ENCODE measurements around the gene ATP5MK.
"Not testable (repeated sequence)": the region's sequence is repeated elsewhere in the genome, so short reads cannot be mapped to it uniquely, and the experiment has no call there.

Gene ATP5MK

DNA sequence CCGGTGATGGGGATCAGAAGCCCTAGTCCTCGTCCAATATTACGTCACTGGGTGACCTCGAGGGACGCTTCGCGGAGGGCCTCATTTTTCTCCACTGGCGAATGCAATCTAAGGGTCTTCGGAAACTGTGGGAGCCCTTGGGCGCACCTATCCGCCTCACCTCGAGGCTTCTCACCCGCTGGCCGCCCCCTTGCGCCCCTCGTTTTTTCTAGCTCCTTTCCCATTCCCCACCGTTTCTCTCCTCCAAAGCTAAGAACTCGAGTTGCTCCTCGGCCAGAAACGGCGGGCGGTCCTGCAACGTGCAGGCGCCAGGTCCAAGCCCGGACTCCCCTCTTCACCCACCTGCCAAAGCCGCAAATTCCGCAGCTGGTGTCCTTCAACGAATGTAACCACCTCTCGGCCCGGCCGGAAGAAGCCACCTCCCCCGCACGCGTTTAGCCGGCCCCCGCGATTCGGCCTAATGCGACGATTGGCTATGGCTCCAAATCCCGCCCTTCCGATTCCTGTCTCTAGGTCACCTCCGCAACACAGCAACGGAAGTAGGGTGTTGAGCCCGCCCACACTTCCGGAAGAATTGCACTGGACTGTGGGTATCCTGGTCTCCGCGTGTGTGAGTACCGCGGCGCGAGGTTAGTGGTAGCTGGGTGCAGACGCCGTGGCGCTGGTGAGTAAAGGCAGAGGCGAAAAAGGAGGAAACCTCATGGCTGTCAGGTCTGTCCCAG is at the start of gene ATP5MK, which contains the start of gene PDCD11:
Gene ATP5MK (minus strand): TSS at position 409 of the 722 bp plus-strand sequence. CDS start 4,018 bp downstream, outside the sequence.
Gene PDCD11 (plus strand): TSS at position 560 of the 722 bp plus-strand sequence. CDS start 1,801 bp downstream, outside the sequence.
- peak; percentile 83 to 90 (median 88) for DNase-seq

DNA sequence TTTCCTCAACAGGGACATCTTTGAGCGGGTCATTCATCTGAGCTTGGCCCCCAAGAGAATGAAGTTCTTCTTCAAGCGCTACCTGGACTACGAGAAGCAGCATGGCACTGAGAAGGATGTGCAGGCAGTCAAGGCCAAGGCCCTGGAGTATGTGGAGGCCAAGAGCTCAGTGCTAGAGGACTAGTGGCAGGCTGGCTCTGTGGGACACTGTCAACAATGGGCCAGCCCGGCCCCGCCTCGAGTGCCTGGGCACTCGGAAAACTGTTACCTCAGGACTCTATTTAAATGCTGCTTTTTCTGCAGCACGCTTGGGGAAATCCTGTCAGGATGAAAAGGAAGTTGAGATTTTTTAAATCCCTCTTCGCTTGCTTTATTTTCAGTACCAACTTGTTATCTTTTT is 49.1 kb upstream of the ATP5MK start:
- DNase-seq = no peak

GRCh38 chr10:103444478-103444877 is 48.2 kb upstream of the ATP5MK start:
- DNase-seq = no peak

DNA sequence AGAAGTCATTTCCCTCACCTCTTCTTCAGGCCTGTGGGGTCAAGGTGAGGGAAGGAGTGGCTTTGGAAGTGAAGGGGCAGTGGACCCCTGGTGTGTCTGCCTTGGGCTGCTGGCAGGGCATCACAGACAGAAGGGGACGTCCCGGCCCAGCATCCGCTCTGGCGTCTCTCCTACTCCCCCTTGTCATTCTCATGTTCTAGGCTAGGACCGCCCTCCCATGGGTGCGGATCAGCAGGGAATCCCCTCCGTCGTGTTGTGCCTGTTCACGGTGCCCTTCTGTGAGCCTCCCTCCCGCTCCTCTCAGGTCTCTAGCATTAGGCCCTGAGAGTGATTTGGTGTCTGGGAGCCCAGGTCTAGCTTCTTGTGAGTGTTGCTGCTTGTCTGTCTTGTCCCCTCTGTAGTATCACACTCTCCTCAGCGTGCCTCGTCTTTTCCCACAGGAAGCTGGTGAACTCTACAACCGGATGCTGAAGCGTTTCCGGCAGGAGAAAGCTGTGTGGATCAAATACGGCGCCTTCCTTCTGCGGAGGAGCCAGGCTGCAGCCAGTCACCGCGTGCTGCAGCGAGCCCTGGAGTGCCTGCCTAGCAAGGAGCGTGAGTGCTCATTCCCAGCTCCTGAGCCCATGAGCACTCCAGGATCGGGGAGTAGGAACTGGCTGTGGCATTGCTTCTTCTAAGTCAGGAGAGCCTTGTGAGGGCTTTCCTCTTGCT is 47.4 kb upstream of the ATP5MK start:
- DNase-seq = no peak

GRCh38 chr10:103442031-103442461 is 45.8 kb upstream of the ATP5MK start:
- no peak for DNase-seq

DNA sequence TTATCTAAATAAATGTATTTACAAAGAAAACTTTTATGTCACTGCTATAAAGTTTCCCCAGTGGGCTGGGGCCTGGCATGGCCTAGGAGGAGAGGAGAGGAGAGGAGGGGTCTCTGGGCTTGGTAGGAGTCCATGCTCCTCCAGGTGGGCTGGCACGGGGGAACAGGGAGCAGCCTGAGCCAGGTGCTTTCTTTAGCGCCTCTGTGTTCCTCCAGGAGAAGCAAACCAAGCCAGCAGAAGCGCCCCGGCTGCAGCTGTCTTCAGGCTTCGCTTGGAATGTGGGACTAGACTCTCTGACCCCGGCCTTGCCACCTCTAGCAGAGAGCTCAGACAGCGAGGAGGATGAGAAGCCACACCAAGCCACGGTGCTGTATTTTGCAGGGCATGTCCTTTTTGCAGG is 45.3 kb upstream of the ATP5MK start:
- DNase-seq = no peak

- no peak for DNase-seq
These were observed 44.9 kb upstream of the ATP5MK start for GRCh38 chr10:103441206-103441605.

GRCh38 chr10:103440416-103440815 is 44.1 kb upstream of the ATP5MK start:
- DNase-seq = no peak

- no peak for DNase-seq
These were observed 43.5 kb upstream of the ATP5MK start for GRCh38 chr10:103439776-103440175.

- no peak for DNase-seq
These were observed 37.6 kb upstream of the ATP5MK start for GRCh38 chr10:103433858-103434257.

DNA sequence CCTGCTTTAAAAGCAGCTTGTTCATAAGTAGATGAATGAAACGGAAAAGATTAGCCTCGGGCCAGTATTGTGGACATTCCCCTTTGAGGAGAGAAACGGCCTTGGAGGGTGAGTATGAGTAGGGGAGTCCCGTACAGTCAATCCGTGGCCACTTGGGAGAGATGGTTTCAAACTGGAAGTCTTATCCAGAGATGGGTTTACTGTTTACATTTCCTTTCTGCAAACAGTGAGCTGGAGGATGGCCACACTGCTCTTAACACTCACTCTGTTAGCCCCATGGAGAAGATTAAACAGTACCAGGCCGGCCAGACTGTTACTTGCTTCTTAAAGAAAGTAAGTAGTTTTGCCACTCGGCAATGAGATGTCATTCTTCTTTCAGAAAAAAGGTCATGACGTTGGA is 35.6 kb upstream of the ATP5MK start:
- no peak for DNase-seq

- peak in 1 of 4 experiments; percentile 10 for DNase-seq
These were observed 33.4 kb upstream of the ATP5MK start for GRCh38 chr10:103429647-103430046.

DNA sequence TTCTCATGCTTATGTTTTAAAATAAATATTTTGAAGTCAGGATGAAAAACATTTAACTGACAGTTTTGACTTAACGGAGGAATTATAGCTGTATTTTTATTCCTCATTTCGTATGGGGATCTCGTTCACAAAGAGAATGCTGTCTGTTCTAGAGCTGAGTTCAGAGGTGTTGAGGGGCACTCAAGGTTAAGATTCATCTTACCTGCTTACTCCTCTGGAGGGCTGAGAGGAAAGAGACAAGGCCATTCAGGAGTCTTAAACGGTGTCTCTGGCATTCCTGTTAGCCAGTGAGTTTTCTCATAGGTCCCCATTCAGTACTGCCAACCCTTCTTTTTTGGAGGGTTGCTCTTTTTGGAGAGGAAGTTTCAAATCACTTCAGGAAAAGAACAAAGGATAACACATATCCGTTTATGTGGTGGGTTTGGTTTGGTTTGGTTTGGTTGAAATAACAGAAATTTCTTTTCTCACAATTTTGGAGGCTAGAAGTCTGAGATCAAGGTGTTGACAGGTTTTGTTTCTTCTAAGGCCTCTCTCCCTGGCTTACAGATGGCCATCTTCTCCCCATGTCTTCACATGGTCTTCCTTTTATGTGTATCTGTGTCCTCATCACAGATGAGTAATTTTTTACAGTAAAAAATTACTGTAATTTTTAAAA is 32.8 kb upstream of the ATP5MK start:
- DNase-seq = no peak

DNA sequence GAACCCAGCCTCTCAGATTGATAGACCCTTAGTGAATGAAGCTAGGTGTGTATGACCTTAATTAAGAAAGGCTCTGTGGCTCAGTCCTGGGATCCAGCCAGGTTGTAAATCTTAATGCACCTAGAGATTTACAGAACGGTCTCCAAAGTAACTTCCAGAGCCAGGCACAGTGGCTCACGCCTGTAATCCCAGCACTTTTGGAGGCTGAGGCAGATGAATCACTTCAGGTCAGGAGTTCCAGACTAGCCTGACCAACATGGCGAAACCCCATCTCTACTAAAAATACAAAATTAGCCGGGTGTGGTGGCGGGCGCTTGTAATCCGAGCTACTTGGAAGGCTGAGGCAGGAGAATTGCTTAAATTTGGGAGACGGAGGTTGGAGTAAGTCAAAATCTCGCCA is 31.6 kb upstream of the ATP5MK start:
- DNase-seq = no peak

DNA sequence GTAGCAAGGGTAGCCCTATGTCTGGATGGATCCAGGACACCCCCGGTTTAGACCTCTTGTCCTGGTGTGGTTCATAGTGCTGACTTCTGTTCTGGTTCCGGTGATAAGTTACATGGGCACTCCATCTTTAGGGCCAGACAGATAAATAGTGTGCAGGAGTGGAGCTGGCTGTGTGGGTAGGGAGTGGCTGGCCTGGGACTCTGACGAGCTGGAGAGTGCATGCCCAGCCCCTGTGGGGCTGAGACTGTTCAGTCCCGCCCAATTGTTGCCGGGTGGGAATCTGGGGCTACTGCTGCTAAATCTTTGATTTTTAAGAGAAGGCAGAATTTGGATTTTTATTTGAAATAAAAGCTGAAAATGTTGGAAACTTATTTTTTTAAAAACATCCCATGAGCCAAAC is 27.5 kb upstream of the ATP5MK start:
- DNase-seq = no peak

DNA sequence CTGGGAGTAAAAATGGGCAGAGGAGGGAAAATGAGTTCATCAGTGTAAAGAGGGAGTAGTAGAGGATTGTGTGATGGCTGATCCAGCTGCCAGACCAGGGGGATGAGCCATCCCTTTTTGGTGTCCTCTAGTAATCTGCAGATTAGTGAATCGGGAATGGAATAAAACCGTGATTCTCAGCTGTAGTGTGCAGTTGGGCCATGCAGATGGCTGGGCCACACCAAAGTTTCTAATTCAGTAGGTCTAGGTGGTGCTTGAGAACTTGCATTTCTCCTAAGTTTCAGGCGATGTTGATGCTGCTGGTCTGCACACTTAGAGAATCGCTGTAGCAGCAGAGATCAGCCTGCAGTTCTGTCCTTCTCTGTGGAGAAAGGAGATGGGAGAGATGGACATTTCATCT is 22.8 kb upstream of the ATP5MK start:
- DNase-seq = no peak

- DNase-seq = no peak
These were observed 21.3 kb upstream of the ATP5MK start for GRCh38 chr10:103417601-103418000.

GRCh38 chr10:103417148-103417469 is 20.8 kb upstream of the ATP5MK start:
- not testable (repeated sequence) for DNase-seq

- peak in 2 of 4 experiments; percentile 26 to 41 for DNase-seq
These were observed 20.3 kb upstream of the ATP5MK start for GRCh38 chr10:103416436-103417147.

DNA sequence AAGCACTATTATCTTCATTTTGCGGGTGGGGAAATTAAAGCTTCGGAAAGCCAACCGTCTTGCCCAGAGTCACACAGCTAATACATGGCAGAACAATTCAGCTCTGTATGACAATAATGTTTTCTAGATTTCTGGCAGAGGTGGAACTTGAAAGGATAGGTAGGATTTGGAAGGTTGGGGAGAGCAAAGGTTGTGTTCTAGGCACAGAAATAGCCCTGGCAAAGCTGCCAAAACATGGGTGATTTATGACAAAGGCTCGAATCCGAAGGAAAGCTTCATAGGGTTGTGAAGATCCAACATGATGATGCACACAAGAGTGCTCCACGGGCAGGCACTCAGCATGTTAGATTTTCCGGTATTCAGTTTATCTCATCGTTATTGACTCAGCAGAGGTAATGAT is 19.3 kb upstream of the ATP5MK start:
- no peak for DNase-seq

GRCh38 chr10:103413564-103413963 is 17.3 kb upstream of the ATP5MK start:
- DNase-seq = no peak

DNA sequence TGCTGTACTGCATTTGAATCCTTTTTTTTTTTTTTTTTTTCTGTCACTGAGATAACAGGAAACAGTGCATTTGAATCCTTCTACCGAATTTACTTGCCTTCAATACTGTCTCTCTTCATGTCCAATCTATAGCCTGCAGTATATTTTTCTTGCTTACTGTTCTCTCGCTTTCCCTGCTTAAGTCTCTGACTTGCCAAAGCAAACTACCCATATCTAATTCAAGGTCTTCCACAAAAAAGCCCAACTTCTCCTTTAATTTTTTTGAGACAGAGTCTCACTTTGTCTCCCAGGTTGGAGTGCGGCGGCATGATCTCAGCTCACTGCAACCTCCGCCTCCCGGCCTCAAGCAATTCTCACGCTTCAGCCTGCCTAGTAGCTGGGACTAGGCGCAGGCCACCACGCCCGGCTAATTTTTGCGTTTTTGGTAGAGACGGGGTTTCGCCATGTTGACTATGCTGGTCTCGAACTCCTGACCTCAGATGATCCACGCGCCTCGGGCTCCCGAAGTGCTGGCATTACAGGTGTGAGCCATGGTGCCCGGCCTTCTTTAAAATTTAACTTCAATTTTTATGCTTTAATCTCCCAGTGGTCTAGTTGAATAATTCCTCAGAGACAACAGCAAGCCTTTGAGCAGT is 1.0 kb upstream of the ATP5MK start:
- no peak for DNase-seq

DNA sequence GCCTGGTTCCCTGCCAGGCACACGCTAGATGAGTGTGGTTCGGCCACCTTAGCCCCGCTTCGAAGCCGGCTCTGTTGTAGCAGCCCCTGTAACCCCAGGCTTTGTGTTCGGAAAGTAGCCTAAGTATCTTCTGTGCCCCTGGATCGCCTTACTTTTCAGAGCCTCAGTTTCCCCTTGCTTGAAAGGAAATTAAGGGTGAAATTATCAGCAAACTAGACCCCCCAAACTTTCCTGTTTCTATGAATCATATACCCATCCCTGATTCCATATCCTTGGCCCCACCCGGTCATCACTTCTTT is 463 bp upstream of the ATP5MK start:
- DNase-seq = no peak
